ENCODE data around the gene USP7.

Gene USP7

DNA sequence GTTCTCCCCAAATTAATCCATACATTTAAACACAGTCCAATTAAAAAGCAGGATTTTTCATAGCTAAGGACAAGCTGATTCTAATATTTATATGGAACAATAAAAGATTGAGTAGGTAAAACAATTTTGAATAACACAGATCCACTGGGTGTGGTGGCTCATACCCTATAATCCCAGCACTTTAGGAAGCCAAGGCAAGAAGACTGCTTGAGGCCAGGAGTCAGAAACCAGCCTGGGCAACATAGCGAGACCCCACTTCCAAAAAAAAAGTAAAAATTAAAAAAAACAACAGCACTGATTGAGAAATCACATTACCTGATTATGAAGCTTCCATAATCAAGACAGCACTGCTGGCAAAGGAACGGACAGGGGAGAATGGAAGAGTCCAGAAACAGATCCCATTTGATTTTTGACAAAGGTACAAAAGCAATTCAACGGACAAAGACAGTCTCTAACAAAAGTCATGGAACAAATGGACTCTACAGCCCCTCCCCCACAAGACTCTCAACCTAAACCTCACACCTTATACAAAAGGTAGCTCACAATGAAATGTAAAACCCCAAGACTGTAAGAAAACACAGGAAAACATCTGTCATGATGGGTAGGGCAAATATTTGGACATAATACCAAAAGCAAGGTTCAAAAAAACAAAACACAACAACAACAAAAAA, 17.9 kb downstream of the USP7 start:
- H3K27ac ChIP-seq (ENCODE audit: low read depth, low read length) = peak overlapping the region; percentile 99
- peaks cover 80% of the 10 kb centered on the region for H4K20me1 ChIP-seq (ENCODE audit: control insufficient read depth, insufficient read depth, low read depth, low read length)
- H3K4me1 ChIP-seq (ENCODE audit: control insufficient read depth, low read length) = peaks cover 100% of the 10 kb centered on the region
- peaks cover 43% of the 10 kb centered on the region for H3F3A ChIP-seq (ENCODE audit: control insufficient read depth, insufficient read depth)
- no peaks in the 10 kb centered on the region for H3K27me3 ChIP-seq (ENCODE audit: control insufficient read depth, low read length)
- peak overlapping the region; percentile 100 for H3K4me2 ChIP-seq (ENCODE audit: low read length)
- H3K4me3 ChIP-seq (ENCODE audit: low read length) = peak overlapping the region; percentile 82
- no peaks in the 10 kb centered on the region for H3K9me2 ChIP-seq (replicated peaks; ENCODE audit: control insufficient read depth, low read length)
- TF ChIP-seq, protein P1, sequence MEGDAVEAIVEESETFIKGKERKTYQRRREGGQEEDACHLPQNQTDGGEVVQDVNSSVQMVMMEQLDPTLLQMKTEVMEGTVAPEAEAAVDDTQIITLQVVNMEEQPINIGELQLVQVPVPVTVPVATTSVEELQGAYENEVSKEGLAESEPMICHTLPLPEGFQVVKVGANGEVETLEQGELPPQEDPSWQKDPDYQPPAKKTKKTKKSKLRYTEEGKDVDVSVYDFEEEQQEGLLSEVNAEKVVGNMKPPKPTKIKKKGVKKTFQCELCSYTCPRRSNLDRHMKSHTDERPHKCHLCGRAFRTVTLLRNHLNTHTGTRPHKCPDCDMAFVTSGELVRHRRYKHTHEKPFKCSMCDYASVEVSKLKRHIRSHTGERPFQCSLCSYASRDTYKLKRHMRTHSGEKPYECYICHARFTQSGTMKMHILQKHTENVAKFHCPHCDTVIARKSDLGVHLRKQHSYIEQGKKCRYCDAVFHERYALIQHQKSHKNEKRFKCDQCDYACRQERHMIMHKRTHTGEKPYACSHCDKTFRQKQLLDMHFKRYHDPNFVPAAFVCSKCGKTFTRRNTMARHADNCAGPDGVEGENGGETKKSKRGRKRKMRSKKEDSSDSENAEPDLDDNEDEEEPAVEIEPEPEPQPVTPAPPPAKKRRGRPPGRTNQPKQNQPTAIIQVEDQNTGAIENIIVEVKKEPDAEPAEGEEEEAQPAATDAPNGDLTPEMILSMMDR (IDR thresholded peaks at IDR 0.05; ENCODE audit: low read depth, low read length, poor library complexity, severe bottlenecking) = no peak
- no peak for TF ChIP-seq EZH2phosphoT487 (IDR thresholded peaks at IDR 0.05; ENCODE audit: borderline replicate concordance, low read length)
- peaks cover 4% of the 10 kb centered on the region; the same call in 1 of the 2 replicates for H3K36me3 ChIP-seq (ENCODE audit: control insufficient read depth, low read length)
- peaks cover 100% of the 10 kb centered on the region for H3K79me2 ChIP-seq (ENCODE audit: control insufficient read depth, low read length)
- no peaks in the 10 kb centered on the region for H3K9me3 ChIP-seq (ENCODE audit: control insufficient read depth, insufficient read depth, low read length)

DNA sequence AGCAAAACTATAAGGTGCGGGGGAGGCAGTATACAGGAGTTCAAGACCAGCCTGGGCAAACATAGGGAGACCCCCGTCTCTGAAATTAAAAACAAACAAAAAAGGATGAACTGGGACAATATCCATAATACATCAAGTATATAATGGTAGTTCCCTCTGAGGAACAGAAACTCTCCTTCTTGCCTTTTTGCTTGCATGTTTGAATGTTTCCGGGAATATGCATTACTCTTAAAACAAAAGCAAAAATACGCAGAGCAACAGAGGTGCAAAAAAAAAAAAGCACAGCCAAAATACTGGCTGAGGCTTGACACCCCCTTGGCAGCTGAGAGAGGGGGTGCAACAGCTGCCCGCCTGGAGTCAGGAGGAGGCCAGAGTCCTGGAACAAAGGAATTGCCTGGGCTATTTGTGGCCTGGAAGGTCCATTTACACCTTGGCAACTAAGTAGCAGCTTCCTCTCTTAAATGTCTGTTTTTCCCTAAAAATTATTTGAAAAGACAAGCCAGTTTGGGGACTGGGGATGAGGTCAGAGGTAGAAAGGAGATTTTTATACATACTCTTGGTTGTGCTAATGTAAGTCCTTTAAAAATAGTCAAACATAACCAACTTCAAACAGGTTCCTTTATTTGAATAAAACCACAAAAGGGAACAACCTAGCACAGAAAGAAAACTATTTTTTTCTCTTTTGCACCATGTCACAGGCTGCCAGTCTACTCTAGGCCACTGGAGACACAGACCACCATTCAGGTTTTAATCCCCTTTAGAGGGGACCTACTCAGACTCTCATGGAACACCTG, 19.5 kb downstream of the USP7 start:
- peaks cover 100% of the 10 kb centered on the region for H3K79me2 ChIP-seq (ENCODE audit: control insufficient read depth, low read length)
- H3K27ac ChIP-seq (ENCODE audit: low read depth, low read length) = peak overlapping the region; percentile 99
- peaks cover 100% of the 10 kb centered on the region for H3K4me1 ChIP-seq (ENCODE audit: control insufficient read depth, low read length)
- H3K27me3 ChIP-seq (ENCODE audit: control insufficient read depth, low read length) = no peaks in the 10 kb centered on the region
- H3K4me2 ChIP-seq (ENCODE audit: low read length) = peak overlapping the region; percentile 100
- H3K4me3 ChIP-seq (ENCODE audit: low read length) = peak overlapping the region; percentile 82
- no peaks in the 10 kb centered on the region for H3K9me3 ChIP-seq (ENCODE audit: control insufficient read depth, insufficient read depth, low read length)
- H3F3A ChIP-seq (ENCODE audit: control insufficient read depth, insufficient read depth) = peaks cover 40% of the 10 kb centered on the region
- peaks cover 7% of the 10 kb centered on the region for H3K36me3 ChIP-seq (ENCODE audit: control insufficient read depth, low read length)
- H3K9me2 ChIP-seq (replicated peaks; ENCODE audit: control insufficient read depth, low read length) = no peaks in the 10 kb centered on the region
- no peak for TF ChIP-seq EZH2phosphoT487 (IDR thresholded peaks at IDR 0.05; ENCODE audit: borderline replicate concordance, low read length)
- TF ChIP-seq, protein P1 (IDR thresholded peaks at IDR 0.05; ENCODE audit: low read depth, low read length, poor library complexity, severe bottlenecking) = no peak
- H4K20me1 ChIP-seq (ENCODE audit: control insufficient read depth, insufficient read depth, low read depth, low read length) = peaks cover 82% of the 10 kb centered on the region

DNA sequence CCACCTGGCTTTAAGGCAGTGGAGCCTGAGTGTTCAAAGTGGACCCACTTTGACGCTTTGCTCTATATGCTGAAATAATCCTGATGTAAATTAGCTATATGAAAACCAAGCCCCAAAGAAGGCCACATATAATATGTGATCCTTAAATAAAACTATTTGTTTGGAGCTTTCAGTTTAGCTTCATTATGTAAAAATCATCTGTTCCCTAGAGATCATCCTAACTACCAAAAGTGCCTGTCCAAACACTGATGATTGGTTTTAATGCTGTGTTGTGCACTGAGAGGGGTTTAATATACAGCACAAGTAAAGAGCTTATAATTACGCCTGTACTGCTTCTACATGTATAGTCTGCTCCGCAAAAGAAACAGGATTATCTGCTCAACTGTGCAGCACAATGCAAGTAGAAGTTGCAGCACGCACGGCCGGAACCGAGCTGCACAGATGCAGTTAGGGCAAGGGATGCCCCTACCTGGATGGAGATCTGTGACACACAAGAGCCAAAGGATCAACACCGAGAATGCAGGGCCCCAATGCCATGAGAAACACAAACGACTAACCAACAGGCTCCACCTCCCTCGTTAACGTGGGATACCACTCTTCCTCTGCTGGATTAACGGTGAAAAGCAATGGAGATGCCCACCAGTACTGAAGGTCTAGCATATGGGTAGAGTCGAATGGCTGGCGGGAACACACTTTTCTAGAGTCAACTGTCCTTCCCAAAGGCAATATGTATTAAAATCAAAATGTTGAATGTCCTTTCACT, 20.5 kb downstream of the USP7 start:
- Histone ChIP-seq H3K36me3 (ENCODE audit: control insufficient read depth, low read length) (peaks cover 9% of the 10 kb centered on the region), H3F3A (ENCODE audit: control insufficient read depth, insufficient read depth) (peaks cover 44% of the 10 kb centered on the region), H3K4me1 (ENCODE audit: control insufficient read depth, low read length) (peaks cover 100% of the 10 kb centered on the region), H3K27me3 (ENCODE audit: control insufficient read depth, low read length) (no peaks in the 10 kb centered on the region), H3K9me3 (ENCODE audit: control insufficient read depth, insufficient read depth, low read length) (no peaks in the 10 kb centered on the region), H3K4me3 (ENCODE audit: low read length) (peak overlapping the region; percentile 82), H3K9me2 (replicated peaks; ENCODE audit: control insufficient read depth, low read length) (no peaks in the 10 kb centered on the region), H3K79me2 (ENCODE audit: control insufficient read depth, low read length) (peaks cover 100% of the 10 kb centered on the region), H3K27ac (ENCODE audit: low read depth, low read length) (peak overlapping the region; percentile 99), H4K20me1 (ENCODE audit: control insufficient read depth, insufficient read depth, low read depth, low read length) (peaks cover 82% of the 10 kb centered on the region), H3K4me2 (ENCODE audit: low read length) (peak overlapping the region; percentile 100)
- TF ChIP-seq, protein P1 (IDR thresholded peaks at IDR 0.05; ENCODE audit: low read depth, low read length, poor library complexity, severe bottlenecking) = no peak
- no peak for TF ChIP-seq EZH2phosphoT487 (IDR thresholded peaks at IDR 0.05; ENCODE audit: borderline replicate concordance, low read length)
